Keratinocyte (primary cell): Measurements from ENCODE around the gene GPX1. TPM values are rescaled to one million over a fixed set of nuclear protein-coding genes. Genes with fewer than 3 reads are reported as not detected.

ENCODE experiments used
- DNase-seq: peaks from one replicate; pipeline ENCODE4 v3.0.0-alpha.2; 2011; ENCODE audit warnings: low read depth, missing footprints, low spot score
- FAIRE-seq: peaks from 2 replicates; lab custom pipeline; 2011; peaks lifted over from hg19 to GRCh38; lab: Jason Lieb, UNC
- H2AFZ ChIP-seq: 2 replicates; pipeline ENCODE4 v1.6.0; 2012; ENCODE audit warnings: low read length, control low read depth, inconsistent platforms; ENCODE audit not compliant: control insufficient read depth
- H3K27ac ChIP-seq: 2 replicates; pipeline ENCODE4 v1.5.1; 2011; ENCODE audit warnings: low read length; ENCODE audit not compliant: control insufficient read depth, insufficient read depth
- H3K27me3 ChIP-seq: 3 replicates; pipeline ENCODE4 v1.6.0; 2011; ENCODE audit warnings: low read length; ENCODE audit not compliant: control insufficient read depth, insufficient read depth; ENCODE audit errors: extremely low read depth
- H3K36me3 ChIP-seq, 2 experiments: 2 replicates in 1 of 2; 3 replicates in 1 of 2; pipeline ENCODE4 v1.5.1; 2011; ENCODE audit warnings: low read length in 2 of 2, mild to moderate bottlenecking in 1 of 2; ENCODE audit not compliant: control insufficient read depth in 2 of 2, insufficient read depth in 2 of 2; ENCODE audit errors: extremely low read depth in 1 of 2
- H3K4me1 ChIP-seq: 3 replicates; pipeline ENCODE4 v1.5.1; 2011; ENCODE audit warnings: low read length; ENCODE audit not compliant: control insufficient read depth, insufficient read depth; ENCODE audit errors: extremely low read depth
- H3K4me2 ChIP-seq: 3 replicates; pipeline ENCODE4 v1.6.0; 2011; ENCODE audit warnings: low read depth, low read length; ENCODE audit not compliant: control insufficient read depth, insufficient read depth; ENCODE audit errors: extremely low read depth
- H3K4me3 ChIP-seq, 3 experiments: fragments of 200-600 bp in 1 of 3; sonication (generic) in 1 of 3; 2 replicates in 2 of 3; 3 replicates in 1 of 3; pipeline ENCODE4 v1.5.1; 2011 to 2016; ENCODE audit warnings: low read length in 3 of 3, mild to moderate bottlenecking in 3 of 3, control low read depth in 2 of 3, inconsistent platforms in 1 of 3, low read depth in 1 of 3, mixed read lengths in 1 of 3, mixed run types in 1 of 3, moderate library complexity in 1 of 3; ENCODE audit not compliant: control insufficient read depth in 2 of 3, insufficient read depth in 2 of 3; ENCODE audit errors: extremely low read depth in 1 of 3
- H3K79me2 ChIP-seq: 2 replicates; pipeline ENCODE4 v1.6.0; 2012; ENCODE audit warnings: low read length; ENCODE audit not compliant: control insufficient read depth, insufficient read depth
- H3K9ac ChIP-seq: 3 replicates; pipeline ENCODE4 v1.6.0; 2011; ENCODE audit warnings: low read length; ENCODE audit not compliant: control insufficient read depth, insufficient read depth; ENCODE audit errors: extremely low read depth
- H3K9me1 ChIP-seq: 3 replicates; pipeline ENCODE4 v1.6.0; 2011; ENCODE audit warnings: low read length; ENCODE audit not compliant: control insufficient read depth, insufficient read depth; ENCODE audit errors: extremely low read depth
- H3K9me3 ChIP-seq: 2 replicates; pipeline ENCODE4 v1.5.1; 2012; ENCODE audit warnings: low read depth, low read length; ENCODE audit not compliant: control insufficient read depth
- H4K20me1 ChIP-seq: 3 replicates; pipeline ENCODE4 v1.6.0; 2011; ENCODE audit warnings: low read length; ENCODE audit not compliant: control insufficient read depth, insufficient read depth; ENCODE audit errors: extremely low read depth
- EZH2 ChIP-seq: IDR thresholded peaks from one replicate; pipeline ENCODE4 v1.6.1; 2012; ENCODE audit warnings: inconsistent platforms, mild to moderate bottlenecking, low read length, moderate library complexity
- dilution Hi-C: fragments of 300-500 bp; cut with MboI; formaldehyde crosslinking; loops from one replicate; pipeline ENCODE4 v1.7.0; 2020; ENCODE audit warnings: low sequenced_read_pairs; ENCODE audit not compliant: extremely low pct_ligation_motif_present
- polyA plus RNA-seq, 5 experiments: library from polyadenylated mRNA; depleted of rRNA in 3 of 5; stranded (reverse) in 3 of 5; stranded (forward) in 1 of 5; unstranded in 1 of 5; fragments of >200 nt; gene quantifications; 1 replicate in 1 of 5; 2 replicates in 3 of 5; 3 replicates in 1 of 5; pipeline versions ENCODE4 v1.2.1 to v1.2.3, GENCODE V29; 2011 to 2012; ENCODE audit warnings: missing spikeins in 2 of 5, low read depth in 1 of 5, low replicate concordance in 1 of 5
- TF ChIP-seq, protein P1 (sequence below), 3 experiments: IDR thresholded peaks in 1 of 3; conservative IDR thresholded peaks in 1 of 3; optimal IDR thresholded peaks in 1 of 3; 2 replicates in 2 of 3; 3 replicates in 1 of 3; pipeline versions ENCODE3 to v1.5.1; 2011; ENCODE audit warnings: low read length in 3 of 3, mild to moderate bottlenecking in 3 of 3, moderate library complexity in 2 of 3, control low read depth in 1 of 3, inconsistent platforms in 1 of 3; ENCODE audit not compliant: insufficient read depth in 2 of 3; ENCODE audit errors: extremely low read depth in 1 of 3

Gene GPX1
- polyA plus RNA-seq, 1 donor (not counting 4 experiments of a cell fraction or from before 2014, with no cell fraction given), result 427 TPM

GRCh38 chr3:49339581-49339940 is 18.6 kb downstream of the GPX1 start:
- dilution Hi-C loops, result no loop called here
- DNase-seq (no peak), FAIRE-seq (no peak)
- Histone ChIP-seq H3K4me3 (peak overlapping the region; percentile 90 to 91 (median 90)), H3K4me2 (peak overlapping the region; percentile 95), H3K9me3 (no peaks in the 10 kb centered on the region), H3K27ac (peak overlapping the region; percentile 76), H3K79me2 (peaks cover 45% of the 10 kb centered on the region), H4K20me1 (no peaks in the 10 kb centered on the region), H3K4me1 (peaks cover 10% of the 10 kb centered on the region), H3K27me3 (no peaks in the 10 kb centered on the region), H2AFZ (peak overlapping the region; percentile 93), H3K9me1 (no peaks in the 10 kb centered on the region), H3K9ac (peak overlapping the region; percentile 86), H3K36me3 (peaks cover 7 to 12% of the 10 kb centered on the region in 2 experiments)
- no peak for TF ChIP-seq EZH2
- TF ChIP-seq, protein P1, sequence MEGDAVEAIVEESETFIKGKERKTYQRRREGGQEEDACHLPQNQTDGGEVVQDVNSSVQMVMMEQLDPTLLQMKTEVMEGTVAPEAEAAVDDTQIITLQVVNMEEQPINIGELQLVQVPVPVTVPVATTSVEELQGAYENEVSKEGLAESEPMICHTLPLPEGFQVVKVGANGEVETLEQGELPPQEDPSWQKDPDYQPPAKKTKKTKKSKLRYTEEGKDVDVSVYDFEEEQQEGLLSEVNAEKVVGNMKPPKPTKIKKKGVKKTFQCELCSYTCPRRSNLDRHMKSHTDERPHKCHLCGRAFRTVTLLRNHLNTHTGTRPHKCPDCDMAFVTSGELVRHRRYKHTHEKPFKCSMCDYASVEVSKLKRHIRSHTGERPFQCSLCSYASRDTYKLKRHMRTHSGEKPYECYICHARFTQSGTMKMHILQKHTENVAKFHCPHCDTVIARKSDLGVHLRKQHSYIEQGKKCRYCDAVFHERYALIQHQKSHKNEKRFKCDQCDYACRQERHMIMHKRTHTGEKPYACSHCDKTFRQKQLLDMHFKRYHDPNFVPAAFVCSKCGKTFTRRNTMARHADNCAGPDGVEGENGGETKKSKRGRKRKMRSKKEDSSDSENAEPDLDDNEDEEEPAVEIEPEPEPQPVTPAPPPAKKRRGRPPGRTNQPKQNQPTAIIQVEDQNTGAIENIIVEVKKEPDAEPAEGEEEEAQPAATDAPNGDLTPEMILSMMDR (optimal IDR thresholded peaks at IDR 0.05 in 1 of 3, IDR thresholded peaks at IDR 0.05 in 1 of 3, conservative IDR thresholded peaks at IDR 0.05 in 1 of 3; ENCODE audit: extremely low read depth in 1 of 3, insufficient read depth in 2 of 3, low read length in 3 of 3), result no peak

- Histone ChIP-seq H3K27ac (no peak overlapping the region), H3K27me3 (no peaks in the 10 kb centered on the region), H4K20me1 (no peaks in the 10 kb centered on the region), H3K9ac (no peak overlapping the region), H3K79me2 (peaks cover 32% of the 10 kb centered on the region), H2AFZ (no peak overlapping the region), H3K4me1 (no peaks in the 10 kb centered on the region), H3K4me3 (no peak overlapping the region), H3K9me3 (no peaks in the 10 kb centered on the region), H3K36me3 (peaks cover 21 to 26% of the 10 kb centered on the region in 2 experiments), H3K4me2 (no peak overlapping the region), H3K9me1 (no peaks in the 10 kb centered on the region)
- FAIRE-seq, result no peak
- dilution Hi-C loops, result no loop called here
- TF ChIP-seq, protein P1 (optimal IDR thresholded peaks at IDR 0.05 in 1 of 3, IDR thresholded peaks at IDR 0.05 in 1 of 3, conservative IDR thresholded peaks at IDR 0.05 in 1 of 3; ENCODE audit: extremely low read depth in 1 of 3, insufficient read depth in 2 of 3, low read length in 3 of 3), result no peak
- TF ChIP-seq EZH2, result no peak
- no peak for DNase-seq
Measured at GRCh38 chr3:49333916-49334633, 24.1 kb downstream of the GPX1 start.
